K562 (cell line): Measurements from ENCODE around the gene FMOD. TPM values are rescaled to one million over a fixed set of nuclear protein-coding genes. Genes with fewer than 3 reads are reported as not detected.

Experiments used
- ATAC-seq: fragments of 200-7000 bp; cut with Tn5 transposase; 3 replicates; pipeline ENCODE4 v1.9.1; 2020; ENCODE audit warnings: moderate library complexity
- BruUV-seq: library from RNA; stranded (reverse); fragments of 400-500 nt; replicated peaks from 2 replicates; lab custom pipeline; 2021; lab: Mats Ljungman, UMichigan
- CTCF ChIA-PET: fragments of 300-600 bp; formaldehyde crosslinking; extraction: SDS; loops from one replicate; lab custom pipeline; 2021; ENCODE audit warnings: low intra/inter-chr PET ratio; lab: Yijun Ruan, JAX
- POLR2A ChIA-PET: fragments of 300-600, 350-650 bp; sonication (Branson Sonifier 250); formaldehyde crosslinking; extraction: SDS; loops from one replicate; lab custom pipeline; 2021; ENCODE audit warnings: antibody characterized with exemption, inconsistent platforms; lab: Yijun Ruan, JAX
- DNase-seq, 4 experiments: peaks; one replicate each; pipeline versions ENCODE4 v3.0.0 to v3.0.0-alpha.2; 2011 to 2018; ENCODE audit warnings: low spot score in 3 of 4, mixed read lengths in 3 of 4; ENCODE audit errors: extremely low read depth in 1 of 4
- FAIRE-seq: peaks from 2 replicates; lab custom pipeline; 2011; peaks lifted over from hg19 to GRCh38; lab: Jason Lieb, UNC
- H2AFZ ChIP-seq: 2 replicates; pipeline ENCODE4 v1.6.0; 2011; ENCODE audit warnings: low read depth, low read length, control low read depth, inconsistent platforms
- H3K27ac ChIP-seq: fragments of 200-600 bp; 3 replicates; pipeline ENCODE4 v1.8.0; 2011; ENCODE audit warnings: low read depth, mild to moderate bottlenecking, control low read depth, inconsistent platforms, low read length, moderate library complexity, mixed read lengths; ENCODE audit errors: extremely low read depth
- H3K27me3 ChIP-seq, 2 experiments: fragments of 300-600 bp in 1 of 2; 2 replicates in 1 of 2; 3 replicates in 1 of 2; pipeline versions ENCODE4 v1.6.0 to v1.8.0; 2011; ENCODE audit warnings: inconsistent platforms in 2 of 2, low read length in 2 of 2, mild to moderate bottlenecking in 1 of 2, mixed read lengths in 1 of 2, moderate library complexity in 1 of 2; ENCODE audit not compliant: control insufficient read depth in 2 of 2, insufficient read depth in 2 of 2
- H3K36me3 ChIP-seq: fragments of 300-600 bp; 3 replicates; pipeline ENCODE4 v1.8.0; 2011; ENCODE audit warnings: mild to moderate bottlenecking, low read length, inconsistent platforms; ENCODE audit not compliant: control insufficient read depth, insufficient read depth
- H3K4me1 ChIP-seq, 2 experiments: fragments of 200-600 bp in 1 of 2; replicated peaks in 1 of 2; 2 replicates in 1 of 2; 3 replicates in 1 of 2; pipeline versions ENCODE4 v1.5.1 to v1.8.0; 2011; ENCODE audit warnings: inconsistent platforms in 2 of 2, low read length in 2 of 2, mild to moderate bottlenecking in 1 of 2, mixed read lengths in 1 of 2, moderate library complexity in 1 of 2; ENCODE audit not compliant: control insufficient read depth in 2 of 2, insufficient read depth in 2 of 2
- H3K4me2 ChIP-seq: 2 replicates; pipeline ENCODE4 v1.6.1; 2011; ENCODE audit warnings: low read length, control low read depth, inconsistent platforms, mixed read lengths; ENCODE audit not compliant: insufficient read depth
- H3K4me3 ChIP-seq: fragments of 200-600 bp; sonication (generic), shearing (Covaris generic); 2 replicates; pipeline ENCODE4 v1.5.1; 2016; ENCODE audit warnings: control low read depth, inconsistent platforms
- H3K79me2 ChIP-seq: fragments of 200-600 bp; 3 replicates; pipeline ENCODE4 v1.8.0; 2011; ENCODE audit warnings: low read length, inconsistent platforms; ENCODE audit not compliant: control insufficient read depth, insufficient read depth
- H3K9ac ChIP-seq, 2 experiments: 2 replicates each; pipeline versions ENCODE4 v1.6.0 to v1.6.1; 2011; ENCODE audit warnings: low read depth in 2 of 2, low read length in 2 of 2, control low read depth in 1 of 2, inconsistent platforms in 1 of 2, mild to moderate bottlenecking in 1 of 2, mixed read lengths in 1 of 2; ENCODE audit not compliant: insufficient read depth in 1 of 2
- H3K9me1 ChIP-seq: one replicate; pipeline ENCODE4 v1.6.0; 2011; ENCODE audit warnings: inconsistent platforms, mild to moderate bottlenecking, low read length, moderate library complexity; ENCODE audit not compliant: control insufficient read depth, insufficient read depth
- H3K9me3 ChIP-seq: replicated peaks from 2 replicates; pipeline ENCODE4 v1.5.1; 2011; ENCODE audit warnings: low read depth, low read length, inconsistent platforms; ENCODE audit not compliant: control insufficient read depth, insufficient read depth
- H4K20me1 ChIP-seq: replicated peaks from 2 replicates; pipeline ENCODE4 v1.6.1; 2011; ENCODE audit warnings: low read length, inconsistent platforms, mixed read lengths; ENCODE audit not compliant: control insufficient read depth, insufficient read depth
- CBX2 ChIP-seq: fragments of 200-600 bp; sonication (generic); IDR thresholded peaks from one replicate; pipeline ENCODE4 v1.6.1; 2012; ENCODE audit warnings: mild to moderate bottlenecking, low read length, inconsistent platforms; ENCODE audit not compliant: insufficient read depth, poor library complexity, severe bottlenecking
- COPS2 ChIP-seq: fragments of 450-650 bp; conservative IDR thresholded peaks from 2 replicates; pipeline ENCODE4 v1.6.1; 2016; ENCODE audit warnings: mild to moderate bottlenecking, moderate library complexity
- FOXM1 ChIP-seq, 2 experiments: fragments of 450-650 bp in 1 of 2; sonication (generic) in 1 of 2; formaldehyde crosslinking in 1 of 2; IDR thresholded peaks; 2 replicates each; pipeline versions ENCODE4 v1.6.1 to v1.9.0; 2017 to 2022; ENCODE audit warnings: low read depth in 2 of 2, mild to moderate bottlenecking in 2 of 2, missing genetic modification reagents in 1 of 2, moderate library complexity in 1 of 2
- HDAC1 ChIP-seq, 2 experiments: fragments of 450-650 bp; IDR thresholded peaks; 2 replicates each; pipeline ENCODE4 v1.6.1; 2016 to 2017; ENCODE audit warnings: inconsistent platforms in 1 of 2, mild to moderate bottlenecking in 1 of 2, moderate library complexity in 1 of 2
- MAX ChIP-seq: sonication (generic); formaldehyde crosslinking; IDR thresholded peaks from 2 replicates; pipeline ENCODE4 v1.9.0; 2022; ENCODE audit warnings: mild to moderate bottlenecking, missing genetic modification reagents
- NFIC ChIP-seq: fragments of 450-650 bp; IDR thresholded peaks from 2 replicates; pipeline ENCODE4 v1.6.1; 2017; ENCODE audit warnings: mild to moderate bottlenecking, inconsistent platforms
- TEAD4 ChIP-seq, 2 experiments: sonication (generic) in 1 of 2; formaldehyde crosslinking in 1 of 2; IDR thresholded peaks; 2 replicates each; pipeline versions ENCODE4 v1.6.1 to v1.8.0; 2012 to 2022; ENCODE audit warnings: borderline replicate concordance in 1 of 2, inconsistent platforms in 1 of 2, low read length in 1 of 2, mild to moderate bottlenecking in 1 of 2, missing genetic modification reagents in 1 of 2
- ZBTB7A ChIP-seq: IDR thresholded peaks from 2 replicates; pipeline ENCODE4 v1.6.1; 2011; ENCODE audit warnings: low read depth, mild to moderate bottlenecking, low read length, moderate library complexity, borderline replicate concordance; ENCODE audit not compliant: control insufficient read depth
- ZEB2 ChIP-seq: fragments of 450-650 bp; IDR thresholded peaks from 2 replicates; pipeline ENCODE4 v1.6.1; 2016
- ZFX ChIP-seq: sonication (generic); formaldehyde crosslinking; IDR thresholded peaks from 2 replicates; pipeline ENCODE4 v1.8.0; 2022; ENCODE audit warnings: mild to moderate bottlenecking, missing genetic modification reagents, moderate library complexity
- ZKSCAN3 ChIP-seq: fragments of 250-450 bp; sonication (Bioruptor Pico); IDR thresholded peaks from 2 replicates; pipeline ENCODE4 v1.4.0; 2020
- ZNF3 ChIP-seq: fragments of 250-450 bp; sonication (Bioruptor Pico); IDR thresholded peaks from 2 replicates; pipeline ENCODE4 v1.5.0; 2021; ENCODE audit warnings: mild to moderate bottlenecking, moderate library complexity
- ZNF551 ChIP-seq: fragments of 250-450 bp; sonication (Bioruptor Pico); IDR thresholded peaks from 2 replicates; pipeline ENCODE4 v1.5.0; 2021; ENCODE audit warnings: mild to moderate bottlenecking, moderate library complexity
- ZNF586 ChIP-seq: fragments of 450-650 bp; formaldehyde crosslinking; conservative IDR thresholded peaks from 2 replicates; pipeline ENCODE4 v1.4.0; 2020; ENCODE audit warnings: mild to moderate bottlenecking, moderate library complexity
- WGBS: fragments of 100-300 bp; shearing (Covaris generic); methylation state at CpG from one replicate; pipeline ENCODE4 v1.1.6; 2016; ENCODE audit warnings: low coverage, mixed read lengths; ENCODE audit not compliant: insufficient coverage; ENCODE audit errors: missing lambda C conversion rate; 5-methylcytosine and 5-hydroxymethylcytosine counted together
- in situ Hi-C: fragments of 300-500 bp; cut with MboI; formaldehyde crosslinking; loops from 4 replicates; pipeline ENCODE4 v1.15.0; 2018; ENCODE audit warnings: inconsistent platforms, mixed read lengths
- intact Hi-C: fragments of 100-400 bp; cut with micrococcal nuclease; formaldehyde crosslinking; loops from 2 replicates; pipeline ENCODE4 v1.14.2; 2022
- polyA plus RNA-seq, 8 experiments: library from polyadenylated mRNA; depleted of rRNA in 4 of 8; stranded (reverse) in 5 of 8; unstranded in 3 of 8; fragments of >200 nt; fragmentation: Nextera tagmentation in 2 of 8; fragmentation: Illumina TruSeq in 1 of 8; extraction: Ambion mirVana in 2 of 8; extraction: Trizol in 1 of 8; gene quantifications; 2 replicates each; pipeline versions ENCODE4 v1.2.1 to v1.2.3, GENCODE V29; 2011 to 2014; ENCODE audit warnings: inconsistent platforms in 1 of 8, missing spikeins in 1 of 8
- total RNA-seq, 7 experiments: library from RNA; depleted of rRNA in 6 of 7; stranded (reverse); fragments of >200 nt in 6 of 7; fragmentation: Illumina TruSeq in 2 of 7; extraction: Trizol in 2 of 7; gene quantifications; 2 replicates each; pipeline versions ENCODE4 v1.2.1 to v1.2.3, GENCODE V29; 2011 to 2021; ENCODE audit warnings: low replicate concordance in 1 of 7
- TF ChIP-seq, protein P1 (sequence below), 2 experiments: fragments of 450-650 bp in 1 of 2; sonication (generic) in 1 of 2; formaldehyde crosslinking; conservative IDR thresholded peaks; 2 replicates each; pipeline versions ENCODE4 v1.4.0 to v1.8.1; 2020 to 2022; ENCODE audit warnings: mild to moderate bottlenecking in 1 of 2, missing genetic modification reagents in 1 of 2

Gene FMOD
- total and polyA plus RNA-seq, 9 of the 15 experiments (the other 6 are each of a cell fraction or from before 2014, with no cell fraction given): 0.03 to 0.13 (median 0.03) TPM; not detected in 6

- intact Hi-C loops: no loop called here
- no peak overlapping the region for H2AFZ ChIP-seq
- 0 out of 2 replicates have a peak, but pooled peaks have one; percentile 18 for TF ChIP-seq ZFX (CRISPR knock-in tag)
- no peak for TF ChIP-seq COPS2
- no peak for TF ChIP-seq ZNF586 (CRISPR knock-in tag)
- ChIA-PET CTCF (no interaction called here), POLR2A (interaction anchor here (0.7 kb wide), 1 partner anchor 60 kb away, joined by 3 read pairs; no protein-coding TSS in a partner anchor)
- no peak overlapping the region for H3K27ac ChIP-seq
- no peaks in the 10 kb centered on the region for H3K9me3 ChIP-seq
- peaks cover 11% of the 10 kb centered on the region for H4K20me1 ChIP-seq
- WGBS: 68% methylated on average over 5 of the region's 7 CpGs
- BruUV-seq: no TSS peak
- H3K9me1 ChIP-seq: peaks cover 8% of the 10 kb centered on the region
- H3K4me1 ChIP-seq: peaks cover 64 to 73% of the 10 kb centered on the region in 2 experiments
- no peak overlapping the region for H3K9ac ChIP-seq
- ATAC-seq: no peak
- in situ Hi-C loops: no loop called here
- H3K4me2 ChIP-seq: no peak overlapping the region
- no peak overlapping the region for H3K4me3 ChIP-seq
- H3K79me2 ChIP-seq: peaks cover 20% of the 10 kb centered on the region; the same call in 2 of the 3 replicates
- peaks cover 5% of the 10 kb centered on the region for H3K36me3 ChIP-seq
- FAIRE-seq: no peak
- no peaks in the 10 kb centered on the region for H3K27me3 ChIP-seq
- DNase-seq: no peak
Observed at GRCh38 chr1:203302456-203302855, 48.5 kb downstream of the FMOD start.

GRCh38 chr1:203301331-203301668, 49.6 kb downstream of the FMOD start:
- FAIRE-seq: no peak
- TF ChIP-seq ZNF551 (CRISPR knock-in tag): no peak
- TF ChIP-seq, protein P1, sequence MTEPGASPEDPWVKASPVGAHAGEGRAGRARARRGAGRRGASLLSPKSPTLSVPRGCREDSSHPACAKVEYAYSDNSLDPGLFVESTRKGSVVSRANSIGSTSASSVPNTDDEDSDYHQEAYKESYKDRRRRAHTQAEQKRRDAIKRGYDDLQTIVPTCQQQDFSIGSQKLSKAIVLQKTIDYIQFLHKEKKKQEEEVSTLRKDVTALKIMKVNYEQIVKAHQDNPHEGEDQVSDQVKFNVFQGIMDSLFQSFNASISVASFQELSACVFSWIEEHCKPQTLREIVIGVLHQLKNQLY (CRISPR knock-in tag; conservative IDR thresholded peaks at IDR 0.05): no peak
- no peak for TF ChIP-seq ZNF3 (CRISPR knock-in tag)
- TF ChIP-seq ZEB2: peak; percentile 48; the same call in 1 of the 2 replicates
- TF ChIP-seq ZBTB7A: no peak
- TF ChIP-seq CBX2: no peak
- no peak for TF ChIP-seq NFIC
- TF ChIP-seq FOXM1 (IDR thresholded peaks at IDR 0.05; ENCODE audit: low read depth): no peak
- no peak for TF ChIP-seq FOXM1 (CRISPR knock-in tag; IDR thresholded peaks at IDR 0.05; ENCODE audit: low read depth)
- TF ChIP-seq ZKSCAN3: no peak
- TF ChIP-seq MAX (CRISPR knock-in tag): no peak
- peak; percentile 12; the same call in 1 of the 2 replicates for TF ChIP-seq TEAD4 (IDR thresholded peaks at IDR 0.05; ENCODE audit: low read length)
- TF ChIP-seq TEAD4 (CRISPR knock-in tag; IDR thresholded peaks at IDR 0.05; ENCODE audit: borderline replicate concordance): no peak
- peak in 1 of 2 experiments; percentile 52; a peak in 1 of 4 replicates for TF ChIP-seq HDAC1 (IDR thresholded peaks at IDR 0.05)

More at GRCh38 chr1:203301331-203301668, 49.6 kb downstream of the FMOD start:
- no peaks in the 10 kb centered on the region for H3K36me3 ChIP-seq
- H2AFZ ChIP-seq: peak overlapping the region; percentile 46; the same call in 1 of the 2 replicates
- H3K27ac ChIP-seq: peak overlapping the region; percentile 61; the same call in 1 of the 3 replicates
- peak overlapping the region in 1 of 2 experiments; percentile 27; a peak in 1 of 4 replicates for H3K9ac ChIP-seq
- BruUV-seq: no TSS peak
- peaks cover 8% of the 10 kb centered on the region for H3K9me1 ChIP-seq
- H3K4me1 ChIP-seq: peaks cover 54 to 62% of the 10 kb centered on the region in 2 experiments
- ChIA-PET POLR2A (interaction anchor here (1.1 to 3.4 kb wide), 6 partner anchors 7 to 25 kb away, joined by 3 to 15 read pairs (median 6); no protein-coding TSS in a partner anchor), CTCF (interaction anchor here (0.6 kb wide), 1 partner anchor 9 kb away, joined by 4 read pairs; no protein-coding TSS in a partner anchor)
- H3K27me3 ChIP-seq: no peaks in the 10 kb centered on the region
- ATAC-seq (no peak), DNase-seq (no peak)
- peak overlapping the region; percentile 61; the same call in 1 of the 2 replicates for H3K4me2 ChIP-seq
- peaks cover 10% of the 10 kb centered on the region; the same call in 2 of the 3 replicates for H3K79me2 ChIP-seq
- peaks cover 2% of the 10 kb centered on the region; the same call in 1 of the 2 replicates for H4K20me1 ChIP-seq
- in situ Hi-C loops (no loop called here), intact Hi-C loops (no loop called here)
- no peaks in the 10 kb centered on the region for H3K9me3 ChIP-seq
- H3K4me3 ChIP-seq: no peak overlapping the region
